Camera-type eye (tissue), 1 donor: ENCODE measurements around the gene TATDN2. TPM values are rescaled to one million over a fixed set of nuclear protein-coding genes. Genes with fewer than 3 reads are reported as not detected.

Source experiments
- total RNA-seq: library from RNA; depleted of rRNA; stranded (reverse); fragments of >200 nt; gene quantifications from one replicate; pipeline ENCODE4 v1.2.3, GENCODE V29; 2014

Gene TATDN2
- total RNA-seq, result 24.5 TPM

GRCh38 chr3:10248184-10248983 is at the start of gene TATDN2:
TATDN2 (plus strand) TSS chr3:10248459; CDS start chr3:10249201, 742 bp downstream.

GRCh38 chr3:10292505-10293419 is 44.5 kb downstream of the TATDN2 start, which contains the start of gene GHRL:
GHRL (minus strand) TSS chr3:10292947; CDS start chr3:10290180, 2,767 bp downstream.

Other genes with a start within 250 kb of the TATDN2 start
- gene FANCD2, start 222.0 kb upstream of the TATDN2 start, total RNA-seq, result 11.7 TPM
- gene FANCD2OS, start 140.2 kb upstream of the TATDN2 start, total RNA-seq, result not detected
- 92.9 TPM for gene BRK1, start 132.8 kb upstream of the TATDN2 start, total RNA-seq
- 71.0 TPM for gene VHL, start 106.7 kb upstream of the TATDN2 start, total RNA-seq
- 4.5 TPM for gene IRAK2, start 83.5 kb upstream of the TATDN2 start, total RNA-seq
- not detected for gene GHRL, start 44.5 kb downstream of the TATDN2 start, total RNA-seq
- gene SEC13, start 72.7 kb downstream of the TATDN2 start, total RNA-seq, result 113 TPM